Activated naive CD8-positive, alpha-beta T cell treated with anti-CD3 and anti-CD28 coated beads for 36 hours (primary cell): ENCODE results near the gene FOSL1. TPM values are rescaled to one million over a fixed set of nuclear protein-coding genes. Genes with fewer than 3 reads are reported as not detected.
"Not testable (repeated sequence)": the region's sequence is repeated elsewhere in the genome, so short reads cannot be mapped to it uniquely, and the experiment has no call there.

ENCODE experiments used
- DNase-seq: peaks from one replicate; pipeline ENCODE4 v3.0.0; 2021
- H3K27ac Mint-ChIP-seq: one replicate; pipeline ENCODE4 v1.8.0; 2022; ENCODE audit warnings: mild to moderate bottlenecking, moderate library complexity, mixed read lengths
- H3K27me3 Mint-ChIP-seq: one replicate; pipeline ENCODE4 v1.8.0; 2022; ENCODE audit warnings: mild to moderate bottlenecking, mixed read lengths
- H3K36me3 Mint-ChIP-seq: one replicate; pipeline ENCODE4 v1.8.0; 2021; ENCODE audit warnings: mild to moderate bottlenecking, mixed read lengths
- H3K4me1 Mint-ChIP-seq: one replicate; pipeline ENCODE4 v1.8.0; 2021; ENCODE audit warnings: mixed read lengths
- H3K4me3 Mint-ChIP-seq: one replicate; pipeline ENCODE4 v1.8.0; 2022; ENCODE audit warnings: mild to moderate bottlenecking, moderate library complexity, mixed read lengths
- H3K9me3 Mint-ChIP-seq: one replicate; pipeline ENCODE4 v1.8.0; 2022; ENCODE audit warnings: mixed read lengths
- total RNA-seq, 2 experiments: library from RNA; stranded (reverse); gene quantifications; one replicate each; pipeline ENCODE4 v1.2.3, GENCODE V29; 2021

Gene FOSL1
- total RNA-seq, 2 experiments from 2014 or later = 15.8 to 16.0 TPM

- no peaks in the 10 kb centered on the region for H3K27me3 Mint-ChIP-seq
- peaks cover 46% of the 10 kb centered on the region for H3K36me3 Mint-ChIP-seq
- no peak for DNase-seq
- H3K27ac Mint-ChIP-seq = peak overlapping the region; percentile 34
- H3K4me3 Mint-ChIP-seq = no peak overlapping the region
- H3K9me3 Mint-ChIP-seq = peaks cover 7% of the 10 kb centered on the region
- peaks cover 24% of the 10 kb centered on the region for H3K4me1 Mint-ChIP-seq
Measured at GRCh38 chr11:65851083-65851579, 49.1 kb downstream of the FOSL1 start.

- Mint-ChIP-seq H3K9me3 (peaks cover 7% of the 10 kb centered on the region), H3K4me1 (peaks cover 18% of the 10 kb centered on the region), H3K36me3 (peaks cover 39% of the 10 kb centered on the region), H3K27me3 (no peaks in the 10 kb centered on the region), H3K27ac (no peak overlapping the region), H3K4me3 (no peak overlapping the region)
- no peak for DNase-seq
Measured at GRCh38 chr11:65850217-65851082, 49.7 kb downstream of the FOSL1 start.

GRCh38 chr11:65849771-65850216 is 50.4 kb downstream of the FOSL1 start:
- Mint-ChIP-seq H3K9me3 (peaks cover 7% of the 10 kb centered on the region), H3K36me3 (peaks cover 37% of the 10 kb centered on the region), H3K4me3 (no peak overlapping the region), H3K27me3 (no peaks in the 10 kb centered on the region), H3K27ac (no peak overlapping the region), H3K4me1 (peaks cover 14% of the 10 kb centered on the region)
- DNase-seq = no peak

GRCh38 chr11:65849366-65849765 is 50.8 kb downstream of the FOSL1 start:
- Mint-ChIP-seq H3K4me3 (no peak overlapping the region), H3K36me3 (peaks cover 33% of the 10 kb centered on the region), H3K27ac (no peak overlapping the region), H3K9me3 (peaks cover 7% of the 10 kb centered on the region), H3K4me1 (peaks cover 10% of the 10 kb centered on the region), H3K27me3 (no peaks in the 10 kb centered on the region)
- DNase-seq = no peak

- not testable (repeated sequence) for H3K4me3 Mint-ChIP-seq, H3K9me3 Mint-ChIP-seq, H3K4me1 Mint-ChIP-seq, DNase-seq, H3K27ac Mint-ChIP-seq, H3K27me3 Mint-ChIP-seq
- peaks cover 26% of the 10 kb centered on the region for H3K36me3 Mint-ChIP-seq
Measured at GRCh38 chr11:65848693-65849092, 51.5 kb downstream of the FOSL1 start.

GRCh38 chr11:65847746-65848145 is 52.4 kb downstream of the FOSL1 start:
- no peak overlapping the region for H3K4me3 Mint-ChIP-seq
- peaks cover 7% of the 10 kb centered on the region for H3K9me3 Mint-ChIP-seq
- no peaks in the 10 kb centered on the region for H3K4me1 Mint-ChIP-seq
- peaks cover 17% of the 10 kb centered on the region for H3K36me3 Mint-ChIP-seq
- no peaks in the 10 kb centered on the region for H3K27me3 Mint-ChIP-seq
- no peak overlapping the region for H3K27ac Mint-ChIP-seq
- DNase-seq = no peak

GRCh38 chr11:65844231-65844872 is 55.8 kb downstream of the FOSL1 start:
- Mint-ChIP-seq H3K9me3 (no peaks in the 10 kb centered on the region), H3K36me3 (no peaks in the 10 kb centered on the region), H3K27ac (no peak overlapping the region), H3K4me3 (no peak overlapping the region), H3K4me1 (no peaks in the 10 kb centered on the region), H3K27me3 (no peaks in the 10 kb centered on the region)
- no peak for DNase-seq

- Mint-ChIP-seq H3K36me3 (no peaks in the 10 kb centered on the region), H3K27me3 (no peaks in the 10 kb centered on the region), H3K4me3 (no peak overlapping the region), H3K4me1 (no peaks in the 10 kb centered on the region), H3K9me3 (no peaks in the 10 kb centered on the region), H3K27ac (no peak overlapping the region)
- DNase-seq = no peak
Measured at GRCh38 chr11:65843811-65844210, 56.4 kb downstream of the FOSL1 start.

GRCh38 chr11:65842144-65842543 is 58.0 kb downstream of the FOSL1 start:
- Mint-ChIP-seq H3K36me3 (no peaks in the 10 kb centered on the region), H3K9me3 (no peaks in the 10 kb centered on the region), H3K27me3 (no peaks in the 10 kb centered on the region), H3K27ac (no peak overlapping the region), H3K4me1 (no peaks in the 10 kb centered on the region), H3K4me3 (no peak overlapping the region)
- DNase-seq = no peak

Other genes with a start within 250 kb of the FOSL1 start
- 10 to 100 TPM; 69.6 to 71.6 TPM for gene RELA, start 237.5 kb downstream of the FOSL1 start, total RNA-seq
- 10 to 100 TPM; 65.0 to 65.4 TPM for gene KAT5, start 188.1 kb downstream of the FOSL1 start, total RNA-seq
- gene RNASEH2C, start 179.6 kb downstream of the FOSL1 start, total RNA-seq = 100 to 1,000 TPM; 104 to 108 TPM
- 10 to 100 TPM; 20.4 to 20.6 TPM for gene AP5B1, start 119.4 kb downstream of the FOSL1 start, total RNA-seq
- under 1 TPM; 0.42 to 0.45 TPM for gene OVOL1, start 113.3 kb downstream of the FOSL1 start, total RNA-seq
- 1 to 10 TPM; 2.4 to 3.3 TPM for gene SNX32, start 66.4 kb downstream of the FOSL1 start, total RNA-seq
- 1,000 to 10,000 TPM; 1,050 to 1,075 TPM for gene CFL1, start 42.2 kb downstream of the FOSL1 start, total RNA-seq
- 10 to 100 TPM; 64.0 to 67.4 TPM for gene MUS81, start 40.0 kb downstream of the FOSL1 start, total RNA-seq
- 1 to 10 TPM; 8.5 to 8.9 TPM for gene EFEMP2, start 27.6 kb downstream of the FOSL1 start, total RNA-seq
- gene CTSW, start 20.6 kb downstream of the FOSL1 start, total RNA-seq = 10 to 100 TPM; 39.3 to 41.5 TPM
- gene FIBP, start 11.9 kb downstream of the FOSL1 start, total RNA-seq = 100 to 1,000 TPM; 113 to 114 TPM
- gene CCDC85B, start 9.7 kb downstream of the FOSL1 start, total RNA-seq = 10 to 100 TPM; 78.5 to 81.3 TPM
- 10 to 100 TPM; 16.8 to 16.9 TPM for gene C11orf68, start 18.7 kb upstream of the FOSL1 start, total RNA-seq
- gene DRAP1, start 19.0 kb upstream of the FOSL1 start, total RNA-seq = 100 to 1,000 TPM; 108 to 109 TPM
- gene TSGA10IP, start 45.1 kb upstream of the FOSL1 start, total RNA-seq = not detected
- 10 to 100 TPM; 59.6 to 62.6 TPM for gene SART1, start 61.3 kb upstream of the FOSL1 start, total RNA-seq
- 10 to 100 TPM; 56.8 to 63.7 TPM for gene EIF1AD, start 101.8 kb upstream of the FOSL1 start, total RNA-seq
- 100 to 1,000 TPM; 253 to 277 TPM for gene BANF1, start 102.1 kb upstream of the FOSL1 start, total RNA-seq
- gene CST6, start 111.6 kb upstream of the FOSL1 start, total RNA-seq = not detected
- gene CATSPER1, start 126.1 kb upstream of the FOSL1 start, total RNA-seq = not detected
- under 1 TPM; 0.70 to 0.95 TPM for gene GAL3ST3, start 148.8 kb upstream of the FOSL1 start, total RNA-seq
- 100 to 1,000 TPM; 268 TPM for gene SF3B2, start 152.0 kb upstream of the FOSL1 start, total RNA-seq
- 10 to 100 TPM; 58.4 to 61.4 TPM for gene PACS1, start 169.9 kb upstream of the FOSL1 start, total RNA-seq